Stimulated activated CD4-positive, alpha-beta T cell treated with anti-CD3 and anti-CD28 coated beads, Interleukin-2, amount 100 ng/mL, for 4 hours (primary cell): ENCODE results near the gene SLC24A3.

Source experiments
- DNase-seq: peaks from one replicate; pipeline ENCODE4 v3.0.0-alpha.2; 2020; ENCODE audit warnings: low read depth

Gene SLC24A3

GRCh38 chr20:19304886-19305415 is 92.5 kb downstream of the SLC24A3 start:
- no peak for DNase-seq

GRCh38 chr20:19308146-19308545 is 95.7 kb downstream of the SLC24A3 start:
- no peak for DNase-seq

GRCh38 chr20:19310541-19310940 is 98.1 kb downstream of the SLC24A3 start:
- DNase-seq, result no peak

- no peak for DNase-seq
These were observed 101.1 kb downstream of the SLC24A3 start for GRCh38 chr20:19313342-19314069.

GRCh38 chr20:19314621-19315020 is 102.2 kb downstream of the SLC24A3 start:
- DNase-seq, result no peak

GRCh38 chr20:19317237-19318069 is 105.0 kb downstream of the SLC24A3 start:
- DNase-seq, result no peak

GRCh38 chr20:19318610-19319009 is 106.2 kb downstream of the SLC24A3 start:
- DNase-seq, result no peak

GRCh38 chr20:19320005-19320404 is 107.6 kb downstream of the SLC24A3 start:
- DNase-seq, result no peak

GRCh38 chr20:19321176-19321575 is 108.7 kb downstream of the SLC24A3 start:
- no peak for DNase-seq

GRCh38 chr20:19322061-19322985 is 109.9 kb downstream of the SLC24A3 start:
- no peak for DNase-seq

- no peak for DNase-seq
These were observed 115.0 kb downstream of the SLC24A3 start for GRCh38 chr20:19327401-19327800.

- DNase-seq, result no peak
These were observed 116.2 kb downstream of the SLC24A3 start for GRCh38 chr20:19328676-19329075.

GRCh38 chr20:19330038-19330437 is 117.6 kb downstream of the SLC24A3 start:
- no peak for DNase-seq

GRCh38 chr20:19330731-19331130 is 118.3 kb downstream of the SLC24A3 start:
- no peak for DNase-seq

GRCh38 chr20:19333563-19333962 is 121.1 kb downstream of the SLC24A3 start:
- no peak for DNase-seq

- DNase-seq, result no peak
These were observed 122.9 kb downstream of the SLC24A3 start for GRCh38 chr20:19335341-19335740.

GRCh38 chr20:19335916-19336315 is 123.5 kb downstream of the SLC24A3 start:
- no peak for DNase-seq

GRCh38 chr20:19336631-19337030 is 124.2 kb downstream of the SLC24A3 start:
- no peak for DNase-seq

- DNase-seq, result no peak
These were observed 125.9 kb downstream of the SLC24A3 start for GRCh38 chr20:19338380-19338779.

GRCh38 chr20:19338960-19339359 is 126.5 kb downstream of the SLC24A3 start:
- DNase-seq, result no peak

- DNase-seq, result no peak
These were observed 129.1 kb downstream of the SLC24A3 start for GRCh38 chr20:19341348-19342053.
